Measurements from ENCODE around the gene ZNF552.

ZNF552 gene

GRCh38 chr19:57773488-57773887, 41.2 kb downstream of the ZNF552 start:
- Histone ChIP-seq H3K27me3 (ENCODE audit: insufficient read depth, low read length, poor library complexity) (no peaks in the 10 kb centered on the region), H3K36me3 (ENCODE audit: insufficient read depth, low read length) (peaks cover 77% of the 10 kb centered on the region), H4K20me1 (ENCODE audit: insufficient read depth, low read length) (peaks cover 33% of the 10 kb centered on the region), H3K9ac (ENCODE audit: low read depth, low read length) (no peak overlapping the region), H3K9me3 (ENCODE audit: insufficient read depth, low read length, severe bottlenecking) (peaks cover 3% of the 10 kb centered on the region), H3K79me2 (ENCODE audit: insufficient read depth, low read length) (peaks cover 91% of the 10 kb centered on the region), H3K4me3 (ENCODE audit: low read depth in 1 of 2, low read length in 2 of 2) (no peak overlapping the region), H3K27ac (ENCODE audit: low read length) (no peak overlapping the region), H3K4me2 (ENCODE audit: insufficient read depth, low read length) (no peak overlapping the region; the same call in 1 of the 2 replicates), H2AFZ (ENCODE audit: low read depth, low read length) (no peak overlapping the region), H3K4me1 (ENCODE audit: insufficient read depth, low read length) (peaks cover 36% of the 10 kb centered on the region)
- DNase-seq (no peak), ATAC-seq (ENCODE audit: insufficient read depth, low read depth) (no peak)
- TF ChIP-seq CTCF (IDR thresholded peaks at IDR 0.05; ENCODE audit: borderline replicate concordance, extremely low read depth, low read length, poor library complexity, severe bottlenecking) (no peak), EZH2 (IDR thresholded peaks at IDR 0.05; ENCODE audit: borderline replicate concordance, low read depth, low read length, severe bottlenecking) (no peak)

GRCh38 chr19:57771417-57771816, 43.3 kb downstream of the ZNF552 start:
- peak overlapping the region; percentile 96 for H3K4me2 ChIP-seq (ENCODE audit: insufficient read depth, low read length)
- H3K9me3 ChIP-seq (ENCODE audit: insufficient read depth, low read length, severe bottlenecking) = no peaks in the 10 kb centered on the region
- no peak overlapping the region for H3K9ac ChIP-seq (ENCODE audit: low read depth, low read length)
- ATAC-seq (ENCODE audit: insufficient read depth, low read depth) = no peak
- H3K36me3 ChIP-seq (ENCODE audit: insufficient read depth, low read length) = peaks cover 56% of the 10 kb centered on the region
- TF ChIP-seq EZH2 (IDR thresholded peaks at IDR 0.05; ENCODE audit: borderline replicate concordance, low read depth, low read length, severe bottlenecking) = no peak
- no peak for TF ChIP-seq CTCF (IDR thresholded peaks at IDR 0.05; ENCODE audit: borderline replicate concordance, extremely low read depth, low read length, poor library complexity, severe bottlenecking)
- H2AFZ ChIP-seq (ENCODE audit: low read depth, low read length) = no peak overlapping the region
- DNase-seq = no peak
- H3K79me2 ChIP-seq (ENCODE audit: insufficient read depth, low read length) = peaks cover 70% of the 10 kb centered on the region
- H3K27ac ChIP-seq (ENCODE audit: low read length) = no peak overlapping the region
- peaks cover 26% of the 10 kb centered on the region for H4K20me1 ChIP-seq (ENCODE audit: insufficient read depth, low read length)
- no peaks in the 10 kb centered on the region for H3K27me3 ChIP-seq (ENCODE audit: insufficient read depth, low read length, poor library complexity)
- peak overlapping the region in 1 of 2 experiments; percentile 97; a peak in 1 of 4 replicates for H3K4me3 ChIP-seq (ENCODE audit: low read depth in 1 of 2, low read length in 2 of 2)
- H3K4me1 ChIP-seq (ENCODE audit: insufficient read depth, low read length) = peaks cover 36% of the 10 kb centered on the region

- Histone ChIP-seq H4K20me1 (ENCODE audit: insufficient read depth, low read length) (peaks cover 17% of the 10 kb centered on the region; the same call in 1 of the 2 replicates), H3K36me3 (ENCODE audit: insufficient read depth, low read length) (peaks cover 39% of the 10 kb centered on the region), H3K9me3 (ENCODE audit: insufficient read depth, low read length, severe bottlenecking) (no peaks in the 10 kb centered on the region), H2AFZ (ENCODE audit: low read depth, low read length) (peak within 1 kb of the TSS; percentile 96), H3K27me3 (ENCODE audit: insufficient read depth, low read length, poor library complexity) (no peaks in the 10 kb centered on the region), H3K4me1 (ENCODE audit: insufficient read depth, low read length) (peaks cover 36% of the 10 kb centered on the region), H3K27ac (ENCODE audit: low read length) (peak within 1 kb of the TSS; percentile 79), H3K9ac (ENCODE audit: low read depth, low read length) (peak within 1 kb of the TSS; percentile 71), H3K4me3 (ENCODE audit: low read depth in 1 of 2, low read length in 2 of 2) (peak within 1 kb of the TSS; percentile 84 to 97; a peak in 3 of 4 replicates), H3K79me2 (ENCODE audit: insufficient read depth, low read length) (peaks cover 51% of the 10 kb centered on the region), H3K4me2 (ENCODE audit: insufficient read depth, low read length) (peak within 1 kb of the TSS; percentile 96)
- ATAC-seq (ENCODE audit: insufficient read depth, low read depth) = peak; percentile 100
- TF ChIP-seq EZH2 (IDR thresholded peaks at IDR 0.05; ENCODE audit: borderline replicate concordance, low read depth, low read length, severe bottlenecking) = no peak
- no peak for TF ChIP-seq CTCF (IDR thresholded peaks at IDR 0.05; ENCODE audit: borderline replicate concordance, extremely low read depth, low read length, poor library complexity, severe bottlenecking)
- DNase-seq = peak; percentile 89
These were observed 45.2 kb downstream of the ZNF552 start, which contains the start of gene ZNF586 for GRCh38 chr19:57769345-57770131. Gene ZNF586 (plus strand): TSS chr19:57769676. CDS start chr19:57769843, 167 bp downstream.
